Heart right ventricle (tissue), 16 donors: ENCODE results near the gene STUM. TPM values are rescaled to one million over a fixed set of nuclear protein-coding genes. Genes with fewer than 3 reads are reported as not detected.
"Not testable (repeated sequence)": the region's sequence is repeated elsewhere in the genome, so short reads cannot be mapped to it uniquely, and the experiment has no call there.

Source experiments
- ATAC-seq, 8 donors: fragments of 200-7000 bp; cut with Tn5 transposase; one replicate each; pipeline ENCODE4 v1.9.1; 2020; ENCODE audit warnings: mild to moderate bottlenecking in 8 of 8, moderate library complexity in 8 of 8, moderate number of reproducible peaks in 1 of 8
- DNase-seq, 2 donors: peaks; one replicate each; pipeline ENCODE4 v3.0.0-alpha.2; 2020
- H3K27ac ChIP-seq, 10 donors: fragments of 200-600 bp; sonication (generic) in 2 of 10; one replicate each; pipeline versions ENCODE4 v1.5.0 to v1.8.0; 2020 to 2022; ENCODE audit warnings: mild to moderate bottlenecking in 3 of 10
- H3K27me3 ChIP-seq, 7 donors: fragments of 200-600 bp; one replicate each; pipeline ENCODE4 v1.8.0; 2021 to 2022; ENCODE audit warnings: mild to moderate bottlenecking in 2 of 7
- H3K36me3 ChIP-seq, 9 donors: fragments of 200-600 bp; sonication (generic) in 1 of 9; one replicate each; pipeline versions ENCODE4 v1.5.0 to v1.8.0; 2020 to 2022; ENCODE audit warnings: mild to moderate bottlenecking in 2 of 9
- H3K4me1 ChIP-seq, 9 donors: fragments of 200-600 bp; sonication (generic) in 1 of 9; one replicate each; pipeline versions ENCODE4 v1.5.0 to v1.8.0; 2020 to 2022; ENCODE audit warnings: mild to moderate bottlenecking in 4 of 9
- H3K4me3 ChIP-seq, 10 donors: fragments of 200-600 bp; sonication (generic) in 2 of 10; one replicate each; pipeline versions ENCODE4 v1.5.0 to v1.8.0; 2020 to 2022; ENCODE audit warnings: mild to moderate bottlenecking in 7 of 10, moderate library complexity in 2 of 10
- H3K9me3 ChIP-seq, 11 donors: fragments of 200-600 bp in 10 of 11; sonication (generic) in 2 of 11; one replicate each; pipeline versions ENCODE4 v1.5.0 to v1.8.0; 2013 to 2022; ENCODE audit warnings: mild to moderate bottlenecking in 2 of 11, control low read depth in 1 of 11, moderate library complexity in 1 of 11
- WGBS, 2 donors: extraction: QIAGEN DNeasy Blood & Tissue Kit; methylation state at CpG; one replicate each; pipeline ENCODE4 v1.1.7; 2013; ENCODE audit warnings: inconsistent platforms in 1 of 2; 5-methylcytosine and 5-hydroxymethylcytosine counted together
- intact Hi-C, 10 donors: fragments of 100-400 bp; cut with DNase I; formaldehyde crosslinking; loops; one replicate each; pipeline versions ENCODE4 v1.11.1 to v1.14.2; 2022
- polyA plus RNA-seq, 2 donors: library from polyadenylated mRNA; stranded (reverse); fragments of 200-250 nt; gene quantifications; one replicate each; pipeline ENCODE4 v1.2.3, GENCODE V29; 2013
- total RNA-seq, 10 donors: library from RNA; stranded (reverse); fragmentation: NEBNext Ultra II Directional in 3 of 10; extraction: Animal tissue kit (Norgen Biotek cat#: 25700) in 3 of 10; gene quantifications; one replicate each; pipeline versions ENCODE4 v1.2.1 to v1.2.4, GENCODE V29; 2021 to 2023
- TF ChIP-seq, protein P1 (sequence below), 9 donors: fragments of 200-600 bp; sonication (generic) in 2 of 9; IDR thresholded peaks; one replicate each; pipeline versions ENCODE4 v1.5.0 to v1.8.0; 2021 to 2022; ENCODE audit warnings: antibody characterized with exemption in 9 of 9, mild to moderate bottlenecking in 5 of 9, moderate library complexity in 1 of 9
- donor health status: Arrhythmogenic right ventricular cardiomyopathy.
- donor health status: ischemic (EF 13 %, LVEDD 7.1; RV severe dilation, severe dysfunction).
- donor health status: healthy with polysubstance abuse.
- donor health status: DM: no; HTN: yes; CAD: no.
- donor health status: DM: no; HTN: no; CAD: no.
- donor health status: ischemic (EF 25% LVEDD 6.9; RV normal size, moderate dysfunction).
- donor health status: ischemic (EF 25% LVEDD 5.7; RV mildly dilated, moderate dysfunction).
- donor health status: healthy.
- donor health status: DM: yes; HTN: yes; CAD: no.
- donor health status: Ischemic cardiomyopathy.
- donor health status: ischemic (EF 35%, LVEDD 5.7; RV mildly dilated, moderate dysfunction).
- donor health status: nonischemic (EF 11% LVEDD 7.7; RV severe dilation, severe dysfunction).
- donor health status: DM: yes; HTN: yes; CAD: no.
- donor health status: PGD.
- donor health status: ischemic (EF 29% LVEDD 5.4; RV normal size, mild dysfunction).
- donor health status: nonischemic (EF 23%, LVEDD 6.1; RV moderate dilation, normal function).

Gene STUM
- total and polyA plus RNA-seq, 12 donors = 0.36 to 2.8 (median 0.94) TPM

DNA sequence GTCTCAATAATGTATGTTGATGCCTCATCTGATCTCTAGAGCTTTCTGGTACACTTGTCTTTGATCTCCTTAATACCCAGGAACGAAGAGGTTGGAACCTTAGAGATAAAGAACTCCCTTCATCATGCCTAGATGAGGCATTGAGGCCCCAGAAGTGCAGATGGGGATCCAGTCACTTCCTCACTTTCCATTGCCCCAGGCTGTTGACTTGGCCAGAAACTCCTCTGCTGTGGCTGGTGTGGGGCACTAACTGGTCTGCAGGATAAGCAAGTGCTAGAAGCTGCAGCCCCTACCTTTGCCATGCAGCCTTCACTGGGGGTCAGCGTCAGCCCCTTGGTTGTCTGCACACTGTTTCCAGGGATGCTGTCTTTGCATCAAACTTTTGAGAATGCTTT, 49.9 kb downstream of the STUM start:
- H3K9me3 ChIP-seq = peaks cover 0 to 12% (median 5%) of the 10 kb centered on the region in 11 donors
- no peaks in the 10 kb centered on the region for H3K36me3 ChIP-seq
- H3K4me1 ChIP-seq = peaks cover 5 to 17% (median 14%) of the 10 kb centered on the region in 9 donors
- ATAC-seq = no peak
- DNase-seq = no peak
- TF ChIP-seq, protein P1, sequence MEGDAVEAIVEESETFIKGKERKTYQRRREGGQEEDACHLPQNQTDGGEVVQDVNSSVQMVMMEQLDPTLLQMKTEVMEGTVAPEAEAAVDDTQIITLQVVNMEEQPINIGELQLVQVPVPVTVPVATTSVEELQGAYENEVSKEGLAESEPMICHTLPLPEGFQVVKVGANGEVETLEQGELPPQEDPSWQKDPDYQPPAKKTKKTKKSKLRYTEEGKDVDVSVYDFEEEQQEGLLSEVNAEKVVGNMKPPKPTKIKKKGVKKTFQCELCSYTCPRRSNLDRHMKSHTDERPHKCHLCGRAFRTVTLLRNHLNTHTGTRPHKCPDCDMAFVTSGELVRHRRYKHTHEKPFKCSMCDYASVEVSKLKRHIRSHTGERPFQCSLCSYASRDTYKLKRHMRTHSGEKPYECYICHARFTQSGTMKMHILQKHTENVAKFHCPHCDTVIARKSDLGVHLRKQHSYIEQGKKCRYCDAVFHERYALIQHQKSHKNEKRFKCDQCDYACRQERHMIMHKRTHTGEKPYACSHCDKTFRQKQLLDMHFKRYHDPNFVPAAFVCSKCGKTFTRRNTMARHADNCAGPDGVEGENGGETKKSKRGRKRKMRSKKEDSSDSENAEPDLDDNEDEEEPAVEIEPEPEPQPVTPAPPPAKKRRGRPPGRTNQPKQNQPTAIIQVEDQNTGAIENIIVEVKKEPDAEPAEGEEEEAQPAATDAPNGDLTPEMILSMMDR (IDR thresholded peaks at IDR 0.05) = no peak
- H3K4me3 ChIP-seq = no peak overlapping the region
- 89 to 91% methylated on average over 2 of the region's 2 CpGs for WGBS, 2 donors
- H3K27ac ChIP-seq = no peak overlapping the region
- H3K27me3 ChIP-seq = no peaks in the 10 kb centered on the region
- intact Hi-C loops = no loop called here

DNA sequence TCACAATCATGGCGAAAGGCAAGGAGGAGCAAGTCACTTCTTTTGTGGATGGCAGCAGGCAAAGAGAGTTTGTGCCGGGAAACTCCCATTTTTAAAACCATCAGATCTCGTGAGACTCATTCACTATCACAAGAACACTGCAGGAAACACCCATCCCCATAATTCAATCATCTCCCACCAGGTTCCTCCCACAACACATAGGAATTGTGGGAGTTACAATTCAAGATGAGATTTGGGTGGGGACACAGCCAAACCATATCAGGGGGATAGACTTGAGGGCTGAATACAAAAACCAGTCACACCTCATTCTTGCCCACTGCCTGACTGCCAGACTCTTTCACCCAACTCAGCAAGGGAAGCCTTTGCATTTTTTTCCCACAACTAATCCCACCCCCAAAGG, 50.4 kb downstream of the STUM start:
- ATAC-seq, DNase-seq, H3K27ac ChIP-seq, intact Hi-C loops, H3K36me3 ChIP-seq, H3K4me3 ChIP-seq, H3K27me3 ChIP-seq: not testable (repeated sequence)
- Histone ChIP-seq H3K4me1 (peaks cover 10 to 22% (median 19%) of the 10 kb centered on the region in 9 donors), H3K9me3 (peaks cover 0 to 12% (median 5%) of the 10 kb centered on the region in 11 donors)
- WGBS, 2 donors = 91 to 93% methylated on average over 3 of the region's 3 CpGs

DNA sequence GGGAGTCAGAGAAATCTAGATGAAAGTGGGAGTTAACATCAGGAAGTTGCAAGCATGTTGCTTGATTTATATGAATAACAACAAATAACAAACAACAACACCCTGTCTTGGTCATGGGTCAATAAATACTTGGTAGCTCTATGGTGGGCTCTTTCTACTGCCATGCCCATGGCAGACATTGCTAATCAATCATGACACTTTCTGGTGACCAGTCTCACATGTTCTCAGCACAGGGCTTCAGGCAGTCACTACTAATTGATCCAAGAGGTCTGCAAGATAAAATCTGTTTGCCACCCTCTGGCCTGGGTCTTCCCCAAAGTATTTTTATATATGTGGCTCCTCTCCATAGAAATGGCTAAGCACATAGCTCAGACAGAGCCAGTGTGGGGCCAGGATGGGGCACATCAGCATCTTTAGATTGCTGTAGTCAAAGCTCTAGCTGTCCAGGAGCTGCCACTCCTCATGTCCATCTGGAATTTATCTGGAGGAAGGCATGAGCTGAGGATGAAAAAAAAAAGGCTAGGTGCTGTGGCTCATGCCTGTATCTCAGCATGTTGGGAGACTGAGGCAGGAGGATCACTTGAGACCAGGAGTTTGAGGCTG, 51.2 kb downstream of the STUM start:
- TF ChIP-seq, protein P1 (IDR thresholded peaks at IDR 0.05) = no peak
- intact Hi-C loops = loop anchor here in 6 of 10 donors (5.0 to 10.0 kb wide), 2 partner anchors 47 to 175 kb away; no protein-coding TSS in a partner anchor
- Histone ChIP-seq H3K36me3 (no peaks in the 10 kb centered on the region), H3K4me1 (peaks cover 17 to 30% (median 27%) of the 10 kb centered on the region in 9 donors), H3K27me3 (no peaks in the 10 kb centered on the region), H3K27ac (no peak overlapping the region), H3K9me3 (peaks cover 0 to 12% (median 5%) of the 10 kb centered on the region in 11 donors), H3K4me3 (no peak overlapping the region)
- ATAC-seq (no peak), DNase-seq (no peak)

- TF ChIP-seq, protein P1 (IDR thresholded peaks at IDR 0.05) = no peak
- DNase-seq (no peak), ATAC-seq (no peak)
- intact Hi-C loops = loop anchor here in 6 of 10 donors (5.0 to 10.0 kb wide), 2 partner anchors 48 to 175 kb away; no protein-coding TSS in a partner anchor
- Histone ChIP-seq H3K9me3 (peaks cover 0 to 8% (median 4%) of the 10 kb centered on the region in 11 donors), H3K4me3 (no peak overlapping the region), H3K36me3 (no peaks in the 10 kb centered on the region), H3K4me1 (peaks cover 19 to 35% (median 32%) of the 10 kb centered on the region in 9 donors), H3K27ac (no peak overlapping the region), H3K27me3 (no peaks in the 10 kb centered on the region)
- 89 to 90% methylated on average over 4 of the region's 4 CpGs for WGBS, 2 donors
These were observed 51.7 kb downstream of the STUM start for GRCh38 chr1:226600254-226600653.

DNA sequence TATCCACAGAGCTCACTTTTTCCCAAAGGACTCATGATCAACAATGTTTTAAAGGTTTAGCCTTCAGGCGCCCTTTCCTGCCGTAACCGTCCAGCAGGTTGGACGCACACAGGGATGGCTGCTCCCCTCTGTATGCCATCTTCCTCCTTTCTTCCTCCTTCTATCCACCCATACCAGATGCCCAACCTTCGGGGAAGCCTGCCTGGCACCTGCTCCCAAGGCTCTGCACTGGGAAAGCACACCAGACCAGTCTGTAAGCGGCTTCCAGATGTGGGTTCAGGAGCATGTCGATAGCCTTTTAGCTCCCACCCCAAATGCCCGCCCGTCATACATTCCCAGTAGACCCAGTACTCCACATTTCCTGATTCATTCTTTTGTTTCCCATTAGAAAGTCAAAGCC, 52.9 kb downstream of the STUM start:
- intact Hi-C loops = loop anchor here in 6 of 10 donors (5.0 to 10.0 kb wide), 2 partner anchors 49 to 177 kb away; no protein-coding TSS in a partner anchor
- DNase-seq (no peak), ATAC-seq (no peak)
- TF ChIP-seq, protein P1 (IDR thresholded peaks at IDR 0.05) = no peak
- Histone ChIP-seq H3K4me1 (peaks cover 19 to 42% (median 34%) of the 10 kb centered on the region in 9 donors), H3K27ac (no peak overlapping the region), H3K36me3 (no peaks in the 10 kb centered on the region), H3K27me3 (no peaks in the 10 kb centered on the region), H3K9me3 (no peaks in the 10 kb centered on the region), H3K4me3 (no peak overlapping the region)
- WGBS, 2 donors = 97% methylated on average over 9 of the region's 9 CpGs
